ENCODE results near the gene MMP23B.
"Not testable (repeated sequence)": the region's sequence is repeated elsewhere in the genome, so short reads cannot be mapped to it uniquely, and the experiment has no call there.

Gene MMP23B

GRCh38 chr1:1636621-1637478 is 4.9 kb downstream of the MMP23B start:
- H3K4me1 ChIP-seq (ENCODE audit: control extremely low read depth in 1 of 4, control insufficient read depth in 4 of 4, insufficient read depth in 4 of 4, low read length in 3 of 4); H3K4me3 ChIP-seq (ENCODE audit: control insufficient read depth in 1 of 7, extremely low read depth in 1 of 7, insufficient read depth in 4 of 7, low read depth in 2 of 7, low read length in 6 of 7); DNase-seq; H3K9me3 ChIP-seq (ENCODE audit: control extremely low read depth in 1 of 5, control insufficient read depth in 4 of 5, insufficient read depth in 2 of 5, low read depth in 1 of 5, low read length in 4 of 5); H3K27me3 ChIP-seq (replicated peaks in 2 of 5; ENCODE audit: control insufficient read depth in 4 of 5, insufficient read depth in 5 of 5, low read length in 4 of 5); POLR2A ChIA-PET; H3K27ac ChIP-seq (ENCODE audit: insufficient read depth in 1 of 2, low read depth in 1 of 2, low read length in 2 of 2, poor library complexity in 1 of 2, severe bottlenecking in 2 of 2); CTCF ChIA-PET: not testable (repeated sequence)
- H3K36me3 ChIP-seq (ENCODE audit: control insufficient read depth in 4 of 4, insufficient read depth in 4 of 4, low read length in 3 of 4), result peaks cover 0 to 19% (median 10%) of the 10 kb centered on the region in 4 experiments
- 96% methylated on average over 28 of the region's 37 CpGs for WGBS (ENCODE audit: insufficient coverage)

DNA sequence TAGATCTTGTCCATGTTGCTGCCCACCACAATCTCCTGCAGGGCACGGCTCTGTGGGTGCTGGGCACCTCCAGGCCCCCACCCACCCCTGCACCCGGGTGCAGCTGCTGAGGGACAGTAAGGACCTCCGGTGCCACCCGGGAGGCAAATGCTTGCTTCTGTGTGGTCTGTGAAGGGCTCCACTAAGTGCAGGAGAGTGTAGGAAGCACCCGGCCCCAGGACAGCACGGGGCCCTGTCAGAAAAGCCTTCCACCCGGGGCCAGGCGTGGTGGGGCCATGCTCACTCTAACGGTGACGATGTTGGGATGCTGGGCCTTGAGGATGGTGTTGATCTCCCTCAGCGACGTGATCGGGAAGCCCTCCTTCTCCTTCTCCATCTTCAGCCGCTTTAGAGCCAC is 5.5 kb downstream of the MMP23B start:
- H3K27ac ChIP-seq (ENCODE audit: insufficient read depth in 1 of 2, low read depth in 1 of 2, low read length in 2 of 2, poor library complexity in 1 of 2, severe bottlenecking in 2 of 2); POLR2A ChIA-PET; H3K9me3 ChIP-seq (ENCODE audit: control extremely low read depth in 1 of 5, control insufficient read depth in 4 of 5, insufficient read depth in 2 of 5, low read depth in 1 of 5, low read length in 4 of 5); H3K4me3 ChIP-seq (ENCODE audit: control insufficient read depth in 1 of 7, extremely low read depth in 1 of 7, insufficient read depth in 4 of 7, low read depth in 2 of 7, low read length in 6 of 7); CTCF ChIA-PET; H3K4me1 ChIP-seq (ENCODE audit: control extremely low read depth in 1 of 4, control insufficient read depth in 4 of 4, insufficient read depth in 4 of 4, low read length in 3 of 4); H3K27me3 ChIP-seq (replicated peaks in 2 of 5; ENCODE audit: control insufficient read depth in 4 of 5, insufficient read depth in 5 of 5, low read length in 4 of 5); DNase-seq: not testable (repeated sequence)
- peaks cover 0 to 19% (median 10%) of the 10 kb centered on the region in 4 experiments for H3K36me3 ChIP-seq (ENCODE audit: control insufficient read depth in 4 of 4, insufficient read depth in 4 of 4, low read length in 3 of 4)
- WGBS (ENCODE audit: insufficient coverage), result 94% methylated on average over 7 of the region's 14 CpGs

- H3K4me1 ChIP-seq (ENCODE audit: control extremely low read depth in 1 of 4, control insufficient read depth in 4 of 4, insufficient read depth in 4 of 4, low read length in 3 of 4); H3K4me3 ChIP-seq (ENCODE audit: control insufficient read depth in 1 of 7, extremely low read depth in 1 of 7, insufficient read depth in 4 of 7, low read depth in 2 of 7, low read length in 6 of 7); H3K27me3 ChIP-seq (replicated peaks in 2 of 5; ENCODE audit: control insufficient read depth in 4 of 5, insufficient read depth in 5 of 5, low read length in 4 of 5); CTCF ChIA-PET; H3K27ac ChIP-seq (ENCODE audit: insufficient read depth in 1 of 2, low read depth in 1 of 2, low read length in 2 of 2, poor library complexity in 1 of 2, severe bottlenecking in 2 of 2); H3K9me3 ChIP-seq (ENCODE audit: control extremely low read depth in 1 of 5, control insufficient read depth in 4 of 5, insufficient read depth in 2 of 5, low read depth in 1 of 5, low read length in 4 of 5); DNase-seq; POLR2A ChIA-PET: not testable (repeated sequence)
- 100% methylated on average over 5 of the region's 13 CpGs for WGBS (ENCODE audit: insufficient coverage)
- H3K36me3 ChIP-seq (ENCODE audit: control insufficient read depth in 4 of 4, insufficient read depth in 4 of 4, low read length in 3 of 4), result peaks cover 0 to 19% (median 10%) of the 10 kb centered on the region in 4 experiments
These were observed 6.6 kb downstream of the MMP23B start for GRCh38 chr1:1638528-1638927.

GRCh38 chr1:1639368-1639767 is 7.4 kb downstream of the MMP23B start:
- H3K27ac ChIP-seq (ENCODE audit: insufficient read depth in 1 of 2, low read depth in 1 of 2, low read length in 2 of 2, poor library complexity in 1 of 2, severe bottlenecking in 2 of 2); DNase-seq; CTCF ChIA-PET; H3K4me1 ChIP-seq (ENCODE audit: control extremely low read depth in 1 of 4, control insufficient read depth in 4 of 4, insufficient read depth in 4 of 4, low read length in 3 of 4); H3K9me3 ChIP-seq (ENCODE audit: control extremely low read depth in 1 of 5, control insufficient read depth in 4 of 5, insufficient read depth in 2 of 5, low read depth in 1 of 5, low read length in 4 of 5); H3K27me3 ChIP-seq (replicated peaks in 2 of 5; ENCODE audit: control insufficient read depth in 4 of 5, insufficient read depth in 5 of 5, low read length in 4 of 5); POLR2A ChIA-PET; H3K4me3 ChIP-seq (ENCODE audit: control insufficient read depth in 1 of 7, extremely low read depth in 1 of 7, insufficient read depth in 4 of 7, low read depth in 2 of 7, low read length in 6 of 7): not testable (repeated sequence)
- H3K36me3 ChIP-seq (ENCODE audit: control insufficient read depth in 4 of 4, insufficient read depth in 4 of 4, low read length in 3 of 4), result peaks cover 0 to 19% (median 10%) of the 10 kb centered on the region in 4 experiments
- 97% methylated on average over 6 of the region's 16 CpGs for WGBS (ENCODE audit: insufficient coverage)

DNA sequence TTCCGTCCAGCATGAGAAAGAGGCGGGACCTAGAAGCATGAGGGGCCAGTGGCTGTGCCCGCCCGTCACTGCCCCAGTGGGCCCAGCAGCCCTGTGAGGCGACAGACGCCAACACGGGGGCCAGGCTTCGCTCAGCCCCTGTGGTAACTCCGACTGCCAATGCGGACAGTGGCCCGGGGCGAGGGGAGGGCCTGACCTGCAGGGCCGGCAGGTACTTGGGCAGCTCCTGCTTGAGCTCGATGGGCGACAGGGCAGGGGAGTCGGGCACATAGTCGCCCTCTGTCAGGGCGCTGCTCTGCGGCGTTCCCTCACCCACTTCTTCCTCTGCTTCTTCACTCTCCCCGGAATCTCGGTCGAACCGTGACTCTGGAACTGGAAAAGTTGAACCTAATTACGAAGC is 8.1 kb downstream of the MMP23B start:
- POLR2A ChIA-PET; CTCF ChIA-PET; H3K27me3 ChIP-seq (replicated peaks in 2 of 5; ENCODE audit: control insufficient read depth in 4 of 5, insufficient read depth in 5 of 5, low read length in 4 of 5); H3K27ac ChIP-seq (ENCODE audit: insufficient read depth in 1 of 2, low read depth in 1 of 2, low read length in 2 of 2, poor library complexity in 1 of 2, severe bottlenecking in 2 of 2); H3K4me3 ChIP-seq (ENCODE audit: control insufficient read depth in 1 of 7, extremely low read depth in 1 of 7, insufficient read depth in 4 of 7, low read depth in 2 of 7, low read length in 6 of 7); H3K4me1 ChIP-seq (ENCODE audit: control extremely low read depth in 1 of 4, control insufficient read depth in 4 of 4, insufficient read depth in 4 of 4, low read length in 3 of 4); H3K9me3 ChIP-seq (ENCODE audit: control extremely low read depth in 1 of 5, control insufficient read depth in 4 of 5, insufficient read depth in 2 of 5, low read depth in 1 of 5, low read length in 4 of 5); DNase-seq: not testable (repeated sequence)
- no CpG with 5 or more reads among the region's 25 CpGs for whole genome bisulfite sequencing (ENCODE audit: insufficient coverage)
- peaks cover 0 to 19% (median 10%) of the 10 kb centered on the region in 4 experiments for H3K36me3 ChIP-seq (ENCODE audit: control insufficient read depth in 4 of 4, insufficient read depth in 4 of 4, low read length in 3 of 4)

GRCh38 chr1:1640711-1641461 is 8.9 kb downstream of the MMP23B start:
- DNase-seq, CTCF ChIA-PET, POLR2A ChIA-PET: not testable (repeated sequence)

GRCh38 chr1:1646326-1646725 is 14.4 kb downstream of the MMP23B start:
- H3K27me3 ChIP-seq (replicated peaks in 2 of 5; ENCODE audit: control insufficient read depth in 4 of 5, insufficient read depth in 5 of 5, low read length in 4 of 5); CTCF ChIA-PET; DNase-seq; H3K27ac ChIP-seq (ENCODE audit: insufficient read depth in 1 of 2, low read depth in 1 of 2, low read length in 2 of 2, poor library complexity in 1 of 2, severe bottlenecking in 2 of 2); POLR2A ChIA-PET; H3K4me1 ChIP-seq (ENCODE audit: control extremely low read depth in 1 of 4, control insufficient read depth in 4 of 4, insufficient read depth in 4 of 4, low read length in 3 of 4); H3K4me3 ChIP-seq (ENCODE audit: control insufficient read depth in 1 of 7, extremely low read depth in 1 of 7, insufficient read depth in 4 of 7, low read depth in 2 of 7, low read length in 6 of 7); H3K9me3 ChIP-seq (ENCODE audit: control extremely low read depth in 1 of 5, control insufficient read depth in 4 of 5, insufficient read depth in 2 of 5, low read depth in 1 of 5, low read length in 4 of 5): not testable (repeated sequence)
- WGBS (ENCODE audit: insufficient coverage), result 57% methylated on average over 1 of the region's 5 CpGs
- peaks cover 1 to 32% (median 18%) of the 10 kb centered on the region in 4 experiments for H3K36me3 ChIP-seq (ENCODE audit: control insufficient read depth in 4 of 4, insufficient read depth in 4 of 4, low read length in 3 of 4)

More at GRCh38 chr1:1640711-1641461, 8.9 kb downstream of the MMP23B start:
- not testable (repeated sequence) for H3K4me3 ChIP-seq (ENCODE audit: control insufficient read depth in 1 of 7, extremely low read depth in 1 of 7, insufficient read depth in 4 of 7, low read depth in 2 of 7, low read length in 6 of 7); H3K27ac ChIP-seq (ENCODE audit: insufficient read depth in 1 of 2, low read depth in 1 of 2, low read length in 2 of 2, poor library complexity in 1 of 2, severe bottlenecking in 2 of 2); H3K9me3 ChIP-seq (ENCODE audit: control extremely low read depth in 1 of 5, control insufficient read depth in 4 of 5, insufficient read depth in 2 of 5, low read depth in 1 of 5, low read length in 4 of 5); H3K27me3 ChIP-seq (replicated peaks in 2 of 5; ENCODE audit: control insufficient read depth in 4 of 5, insufficient read depth in 5 of 5, low read length in 4 of 5); H3K4me1 ChIP-seq (ENCODE audit: control extremely low read depth in 1 of 4, control insufficient read depth in 4 of 4, insufficient read depth in 4 of 4, low read length in 3 of 4)
- H3K36me3 ChIP-seq (ENCODE audit: control insufficient read depth in 4 of 4, insufficient read depth in 4 of 4, low read length in 3 of 4), result peaks cover 0 to 22% (median 10%) of the 10 kb centered on the region in 4 experiments
- WGBS (ENCODE audit: insufficient coverage), result 93% methylated on average over 9 of the region's 38 CpGs

All from common myeloid progenitor, CD34-positive (primary cell).